Neuronal stem cell (in vitro differentiated cells): ENCODE data around the gene C18orf54.

Source experiments
- DNase-seq: peaks from one replicate; pipeline ENCODE4 v3.0.0-alpha.2; 2013; ENCODE audit warnings: low spot score
- H2AFZ ChIP-seq: one replicate; pipeline ENCODE4 v1.6.1; 2013; ENCODE audit warnings: mild to moderate bottlenecking, low read length, inconsistent platforms
- H2AK5ac ChIP-seq: 2 replicates; pipeline ENCODE4 v1.6.1; 2013; ENCODE audit warnings: low read depth, mild to moderate bottlenecking, inconsistent platforms, low read length, moderate library complexity, mixed read lengths
- H2BK120ac ChIP-seq: 2 replicates; pipeline ENCODE4 v1.6.1; 2013; ENCODE audit warnings: low read depth, mild to moderate bottlenecking, inconsistent platforms, low read length, moderate library complexity, mixed read lengths
- H2BK12ac ChIP-seq: one replicate; pipeline ENCODE4 v1.6.1; 2013; ENCODE audit warnings: low read length, inconsistent platforms
- H2BK15ac ChIP-seq: 2 replicates; pipeline ENCODE4 v1.6.1; 2013; ENCODE audit warnings: mild to moderate bottlenecking, low read length, inconsistent platforms, mixed read lengths
- H2BK5ac ChIP-seq: one replicate; pipeline ENCODE4 v1.6.1; 2013; ENCODE audit warnings: inconsistent platforms, mild to moderate bottlenecking, low read length, moderate library complexity
- H3K14ac ChIP-seq: one replicate; pipeline ENCODE4 v1.6.1; 2013; ENCODE audit warnings: low read length, inconsistent platforms
- H3K18ac ChIP-seq: 2 replicates; pipeline ENCODE4 v1.6.1; 2013; ENCODE audit warnings: low read length, inconsistent platforms
- H3K23ac ChIP-seq: 2 replicates; pipeline ENCODE4 v1.6.1; 2013; ENCODE audit warnings: low read depth, mild to moderate bottlenecking, mixed read lengths, low read length, inconsistent platforms; ENCODE audit not compliant: poor library complexity
- H3K27ac ChIP-seq: replicated peaks from 3 replicates; pipeline ENCODE4 v1.5.1; 2013; ENCODE audit warnings: low read length, inconsistent platforms
- H3K27me3 ChIP-seq, 3 experiments: 2 replicates each; pipeline ENCODE4 v1.6.1; 2013; ENCODE audit warnings: low read length in 3 of 3, mild to moderate bottlenecking in 2 of 3, inconsistent platforms in 1 of 3, low read depth in 1 of 3, mixed read lengths in 1 of 3, moderate library complexity in 1 of 3; ENCODE audit not compliant: control insufficient read depth in 3 of 3, insufficient read depth in 3 of 3
- H3K36me3 ChIP-seq, 2 donors: replicated peaks in 1 of 2; 2 replicates each; pipeline ENCODE4 v1.6.1; 2013; ENCODE audit warnings: low read length in 2 of 2; ENCODE audit not compliant: control insufficient read depth in 2 of 2, insufficient read depth in 2 of 2
- H3K4ac ChIP-seq: 2 replicates; pipeline ENCODE4 v1.6.1; 2013; ENCODE audit warnings: inconsistent platforms, mild to moderate bottlenecking, low read length, moderate library complexity
- H3K4me1 ChIP-seq, 2 donors: 1 replicate in 1 of 2; 2 replicates in 1 of 2; pipeline ENCODE4 v1.6.1; 2013; ENCODE audit warnings: low read length in 2 of 2, low read depth in 1 of 2; ENCODE audit not compliant: control insufficient read depth in 2 of 2, insufficient read depth in 1 of 2
- H3K4me2 ChIP-seq: one replicate; pipeline ENCODE4 v1.6.1; 2013; ENCODE audit warnings: mild to moderate bottlenecking, low read length, inconsistent platforms; ENCODE audit not compliant: insufficient read depth, poor library complexity, severe bottlenecking
- H3K4me3 ChIP-seq, 2 donors: 2 replicates each; pipeline ENCODE4 v1.5.1; 2013; ENCODE audit warnings: low read length in 2 of 2, mild to moderate bottlenecking in 2 of 2, inconsistent platforms in 1 of 2, moderate library complexity in 1 of 2
- H3K79me1 ChIP-seq: one replicate; pipeline ENCODE4 v1.6.1; 2013; ENCODE audit warnings: low read depth, mild to moderate bottlenecking, inconsistent platforms, low read length, moderate library complexity
- H3K9ac ChIP-seq: one replicate; pipeline ENCODE4 v1.6.1; 2013; ENCODE audit warnings: mild to moderate bottlenecking, low read depth, low read length, inconsistent platforms; ENCODE audit not compliant: poor library complexity
- H3K9me3 ChIP-seq, 2 donors: replicated peaks in 1 of 2; 2 replicates each; pipeline versions ENCODE3 to v1.6.1; 2013; ENCODE audit warnings: low read length in 2 of 2, mild to moderate bottlenecking in 2 of 2, inconsistent platforms in 1 of 2, low read depth in 1 of 2, mixed read lengths in 1 of 2, moderate library complexity in 1 of 2; ENCODE audit not compliant: control insufficient read depth in 2 of 2, insufficient read depth in 1 of 2
- H4K8ac ChIP-seq: one replicate; pipeline ENCODE4 v1.6.1; 2013; ENCODE audit warnings: low read depth, mild to moderate bottlenecking, inconsistent platforms, low read length, moderate library complexity
- H4K91ac ChIP-seq: one replicate; pipeline ENCODE4 v1.6.1; 2013; ENCODE audit warnings: low read length, low read depth, mild to moderate bottlenecking, inconsistent platforms; ENCODE audit not compliant: poor library complexity
- WGBS, 2 donors: extraction: QIAGEN DNeasy Blood & Tissue Kit; methylation state at CpG; one replicate each; pipeline ENCODE4 v1.1.7; 2013; ENCODE audit warnings: missing lambda C conversion rate in 2 of 2, mixed read lengths in 1 of 2; ENCODE audit not compliant: insufficient read length in 2 of 2, insufficient replicate concordance in 1 of 2; ENCODE audit errors: extremely low coverage in 2 of 2; 5-methylcytosine and 5-hydroxymethylcytosine counted together

C18orf54 gene

GRCh38 chr18:54405290-54405689 is 47.6 kb downstream of the C18orf54 start:
- Histone ChIP-seq H3K4me3 (no peak overlapping the region), H2BK12ac (no peak overlapping the region), H2AK5ac (no peak overlapping the region), H3K27me3 (no peaks in the 10 kb centered on the region), H2BK5ac (no peak overlapping the region), H3K27ac (no peak overlapping the region), H2AFZ (no peak overlapping the region), H3K9ac (no peak overlapping the region), H3K18ac (no peak overlapping the region), H3K4ac (no peak overlapping the region), H3K23ac (no peak overlapping the region), H3K14ac (no peak overlapping the region), H4K91ac (no peak overlapping the region), H3K36me3 (no peaks in the 10 kb centered on the region), H2BK15ac (no peak overlapping the region), H3K4me1 (no peaks in the 10 kb centered on the region), H2BK120ac (no peak overlapping the region), H3K4me2 (no peak overlapping the region), H3K79me1 (no peaks in the 10 kb centered on the region), H4K8ac (no peak overlapping the region), H3K9me3 (no peaks in the 10 kb centered on the region)
- DNase-seq = no peak

GRCh38 chr18:54411781-54412180 is 54.1 kb downstream of the C18orf54 start:
- no peak for DNase-seq
- Histone ChIP-seq H3K4ac (no peak overlapping the region), H2BK5ac (no peak overlapping the region), H3K9ac (no peak overlapping the region), H2BK15ac (no peak overlapping the region), H3K9me3 (no peaks in the 10 kb centered on the region), H3K27me3 (no peaks in the 10 kb centered on the region), H2BK120ac (no peak overlapping the region), H3K4me3 (no peak overlapping the region), H2BK12ac (no peak overlapping the region), H3K18ac (no peak overlapping the region), H3K14ac (no peak overlapping the region), H3K36me3 (no peaks in the 10 kb centered on the region), H3K27ac (no peak overlapping the region), H3K79me1 (no peaks in the 10 kb centered on the region), H3K23ac (no peak overlapping the region), H2AK5ac (no peak overlapping the region), H3K4me2 (no peak overlapping the region), H4K91ac (no peak overlapping the region), H3K4me1 (no peaks in the 10 kb centered on the region), H4K8ac (no peak overlapping the region), H2AFZ (no peak overlapping the region)
- no CpG with 5 or more reads among the region's 1 CpG for WGBS, 2 donors

- Histone ChIP-seq H3K4me3 (no peak overlapping the region), H3K79me1 (no peaks in the 10 kb centered on the region), H3K4ac (no peak overlapping the region), H3K9ac (no peak overlapping the region), H2BK5ac (no peak overlapping the region), H4K8ac (no peak overlapping the region), H3K9me3 (no peaks in the 10 kb centered on the region), H3K4me1 (no peaks in the 10 kb centered on the region), H2AFZ (no peak overlapping the region), H3K4me2 (no peak overlapping the region), H2BK12ac (no peak overlapping the region), H3K14ac (no peak overlapping the region), H3K23ac (no peak overlapping the region), H4K91ac (no peak overlapping the region), H2BK15ac (no peak overlapping the region), H3K27me3 (no peaks in the 10 kb centered on the region), H3K18ac (no peak overlapping the region), H3K27ac (no peak overlapping the region), H2BK120ac (no peak overlapping the region), H3K36me3 (no peaks in the 10 kb centered on the region), H2AK5ac (no peak overlapping the region)
- DNase-seq = no peak
- no CpG with 5 or more reads among the region's 2 CpGs for WGBS, 2 donors
Observed at GRCh38 chr18:54415086-54415485, 57.4 kb downstream of the C18orf54 start.

GRCh38 chr18:54416436-54416835 is 58.7 kb downstream of the C18orf54 start:
- DNase-seq = no peak
- Histone ChIP-seq H4K91ac (no peak overlapping the region), H2BK12ac (no peak overlapping the region), H2BK15ac (no peak overlapping the region), H3K4me3 (no peak overlapping the region), H3K79me1 (no peaks in the 10 kb centered on the region), H3K4ac (no peak overlapping the region), H3K36me3 (no peaks in the 10 kb centered on the region), H3K9ac (no peak overlapping the region), H3K27me3 (no peaks in the 10 kb centered on the region), H3K23ac (no peak overlapping the region), H3K14ac (no peak overlapping the region), H2AK5ac (no peak overlapping the region), H2AFZ (no peak overlapping the region), H2BK120ac (no peak overlapping the region), H3K27ac (no peak overlapping the region), H3K4me1 (no peaks in the 10 kb centered on the region), H3K9me3 (no peaks in the 10 kb centered on the region), H3K4me2 (no peak overlapping the region), H2BK5ac (no peak overlapping the region), H4K8ac (no peak overlapping the region), H3K18ac (no peak overlapping the region)
- no CpG with 5 or more reads among the region's 3 CpGs for WGBS, 2 donors
